ENCODE measurements around the gene IL22RA1.

Gene IL22RA1

DNA sequence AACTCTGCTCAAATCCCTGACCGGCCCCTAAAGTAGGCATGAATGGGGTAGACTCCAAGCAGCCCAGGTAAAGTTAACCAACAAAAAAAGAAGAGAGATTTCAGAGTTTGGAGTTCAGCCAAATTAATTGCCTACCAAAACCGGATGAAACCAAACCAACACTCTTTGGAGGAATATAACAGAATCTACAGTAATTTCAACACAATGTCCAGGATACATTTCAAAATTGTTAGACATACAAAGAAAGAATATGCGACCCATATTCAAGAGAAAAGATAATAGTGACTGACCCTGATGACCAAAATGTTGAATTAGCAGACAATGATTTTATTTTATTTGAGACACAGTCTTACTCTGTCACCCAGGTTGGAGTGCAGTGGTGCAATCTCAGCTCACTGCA, 12.6 kb downstream of the IL22RA1 start:
- ATAC-seq, result no peak
- TF ChIP-seq, protein P1, sequence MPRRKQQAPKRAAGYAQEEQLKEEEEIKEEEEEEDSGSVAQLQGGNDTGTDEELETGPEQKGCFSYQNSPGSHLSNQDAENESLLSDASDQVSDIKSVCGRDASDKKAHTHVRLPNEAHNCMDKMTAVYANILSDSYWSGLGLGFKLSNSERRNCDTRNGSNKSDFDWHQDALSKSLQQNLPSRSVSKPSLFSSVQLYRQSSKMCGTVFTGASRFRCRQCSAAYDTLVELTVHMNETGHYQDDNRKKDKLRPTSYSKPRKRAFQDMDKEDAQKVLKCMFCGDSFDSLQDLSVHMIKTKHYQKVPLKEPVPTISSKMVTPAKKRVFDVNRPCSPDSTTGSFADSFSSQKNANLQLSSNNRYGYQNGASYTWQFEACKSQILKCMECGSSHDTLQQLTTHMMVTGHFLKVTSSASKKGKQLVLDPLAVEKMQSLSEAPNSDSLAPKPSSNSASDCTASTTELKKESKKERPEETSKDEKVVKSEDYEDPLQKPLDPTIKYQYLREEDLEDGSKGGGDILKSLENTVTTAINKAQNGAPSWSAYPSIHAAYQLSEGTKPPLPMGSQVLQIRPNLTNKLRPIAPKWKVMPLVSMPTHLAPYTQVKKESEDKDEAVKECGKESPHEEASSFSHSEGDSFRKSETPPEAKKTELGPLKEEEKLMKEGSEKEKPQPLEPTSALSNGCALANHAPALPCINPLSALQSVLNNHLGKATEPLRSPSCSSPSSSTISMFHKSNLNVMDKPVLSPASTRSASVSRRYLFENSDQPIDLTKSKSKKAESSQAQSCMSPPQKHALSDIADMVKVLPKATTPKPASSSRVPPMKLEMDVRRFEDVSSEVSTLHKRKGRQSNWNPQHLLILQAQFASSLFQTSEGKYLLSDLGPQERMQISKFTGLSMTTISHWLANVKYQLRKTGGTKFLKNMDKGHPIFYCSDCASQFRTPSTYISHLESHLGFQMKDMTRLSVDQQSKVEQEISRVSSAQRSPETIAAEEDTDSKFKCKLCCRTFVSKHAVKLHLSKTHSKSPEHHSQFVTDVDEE (CRISPR knock-in tag; IDR thresholded peaks at IDR 0.05), result no peak
- TF ChIP-seq ZNF565 (CRISPR knock-in tag; conservative IDR thresholded peaks at IDR 0.05; ENCODE audit: low read depth) (no peak), RARB (CRISPR knock-in tag; IDR thresholded peaks at IDR 0.05) (no peak), ZNF8 (CRISPR knock-in tag; IDR thresholded peaks at IDR 0.05) (no peak), ZFP30 (CRISPR knock-in tag; IDR thresholded peaks at IDR 0.05) (no peak), SNAI2 (CRISPR knock-in tag; IDR thresholded peaks at IDR 0.05) (no peak), ZC3H10 (CRISPR knock-in tag; IDR thresholded peaks at IDR 0.05) (no peak), ARNTL (CRISPR knock-in tag; IDR thresholded peaks at IDR 0.05; ENCODE audit: borderline replicate concordance, low read depth) (no peak), BACH2 (CRISPR knock-in tag; IDR thresholded peaks at IDR 0.05; ENCODE audit: borderline replicate concordance) (no peak), PPARA (CRISPR knock-in tag; IDR thresholded peaks at IDR 0.05; ENCODE audit: borderline replicate concordance) (no peak), CSDC2 (CRISPR knock-in tag; IDR thresholded peaks at IDR 0.05) (no peak), OSR1 (CRISPR knock-in tag; IDR thresholded peaks at IDR 0.05) (no peak), ZNF70 (CRISPR knock-in tag; IDR thresholded peaks at IDR 0.05) (no peak)
- TF ChIP-seq, protein P2, sequence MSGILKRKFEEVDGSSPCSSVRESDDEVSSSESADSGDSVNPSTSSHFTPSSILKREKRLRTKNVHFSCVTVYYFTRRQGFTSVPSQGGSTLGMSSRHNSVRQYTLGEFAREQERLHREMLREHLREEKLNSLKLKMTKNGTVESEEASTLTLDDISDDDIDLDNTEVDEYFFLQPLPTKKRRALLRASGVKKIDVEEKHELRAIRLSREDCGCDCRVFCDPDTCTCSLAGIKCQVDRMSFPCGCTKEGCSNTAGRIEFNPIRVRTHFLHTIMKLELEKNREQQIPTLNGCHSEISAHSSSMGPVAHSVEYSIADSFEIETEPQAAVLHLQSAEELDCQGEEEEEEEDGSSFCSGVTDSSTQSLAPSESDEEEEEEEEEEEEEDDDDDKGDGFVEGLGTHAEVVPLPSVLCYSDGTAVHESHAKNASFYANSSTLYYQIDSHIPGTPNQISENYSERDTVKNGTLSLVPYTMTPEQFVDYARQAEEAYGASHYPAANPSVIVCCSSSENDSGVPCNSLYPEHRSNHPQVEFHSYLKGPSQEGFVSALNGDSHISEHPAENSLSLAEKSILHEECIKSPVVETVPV (CRISPR knock-in tag; IDR thresholded peaks at IDR 0.05), result no peak

DNA sequence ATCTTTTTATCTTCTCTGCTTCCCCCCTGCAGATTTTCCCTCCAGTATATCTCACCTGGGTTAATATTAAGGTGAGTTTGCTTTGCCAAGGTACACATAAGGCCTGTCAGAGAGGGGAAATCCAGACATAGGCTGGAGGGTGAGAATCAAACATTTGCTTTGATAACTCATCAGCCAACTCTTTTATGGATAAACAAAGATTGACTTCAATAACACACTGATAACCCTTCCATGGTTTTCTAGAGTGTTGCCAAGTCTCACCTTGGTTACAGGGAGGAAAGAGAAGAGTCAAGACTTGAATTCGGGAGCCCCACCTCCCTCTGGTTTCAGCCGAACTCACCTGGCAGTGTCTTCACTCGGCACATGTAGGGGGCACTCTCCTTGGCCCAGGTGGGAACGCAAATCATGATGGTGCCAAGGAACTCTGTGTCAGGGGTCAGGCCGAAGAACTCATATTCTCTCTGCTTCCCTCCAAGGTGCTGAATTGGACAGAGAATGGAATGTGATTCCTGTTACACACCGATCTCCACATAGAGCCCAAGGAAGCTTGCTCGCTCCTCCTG, 15.1 kb downstream of the IL22RA1 start:
- no peak for ATAC-seq
- TF ChIP-seq ZC3H10 (CRISPR knock-in tag; IDR thresholded peaks at IDR 0.05) (no peak), ZNF565 (CRISPR knock-in tag; conservative IDR thresholded peaks at IDR 0.05; ENCODE audit: low read depth) (no peak), ARNTL (CRISPR knock-in tag; IDR thresholded peaks at IDR 0.05; ENCODE audit: borderline replicate concordance, low read depth) (no peak), GLIS3 (CRISPR knock-in tag; IDR thresholded peaks at IDR 0.05) (no peak), ZFP3 (CRISPR knock-in tag; IDR thresholded peaks at IDR 0.05) (no peak), ZNF70 (CRISPR knock-in tag; IDR thresholded peaks at IDR 0.05) (no peak), ZFP30 (CRISPR knock-in tag; IDR thresholded peaks at IDR 0.05) (no peak), ESRRG (CRISPR knock-in tag; IDR thresholded peaks at IDR 0.05) (no peak)
- TF ChIP-seq, protein P2 (CRISPR knock-in tag; IDR thresholded peaks at IDR 0.05), result no peak
- TF ChIP-seq, protein P3, sequence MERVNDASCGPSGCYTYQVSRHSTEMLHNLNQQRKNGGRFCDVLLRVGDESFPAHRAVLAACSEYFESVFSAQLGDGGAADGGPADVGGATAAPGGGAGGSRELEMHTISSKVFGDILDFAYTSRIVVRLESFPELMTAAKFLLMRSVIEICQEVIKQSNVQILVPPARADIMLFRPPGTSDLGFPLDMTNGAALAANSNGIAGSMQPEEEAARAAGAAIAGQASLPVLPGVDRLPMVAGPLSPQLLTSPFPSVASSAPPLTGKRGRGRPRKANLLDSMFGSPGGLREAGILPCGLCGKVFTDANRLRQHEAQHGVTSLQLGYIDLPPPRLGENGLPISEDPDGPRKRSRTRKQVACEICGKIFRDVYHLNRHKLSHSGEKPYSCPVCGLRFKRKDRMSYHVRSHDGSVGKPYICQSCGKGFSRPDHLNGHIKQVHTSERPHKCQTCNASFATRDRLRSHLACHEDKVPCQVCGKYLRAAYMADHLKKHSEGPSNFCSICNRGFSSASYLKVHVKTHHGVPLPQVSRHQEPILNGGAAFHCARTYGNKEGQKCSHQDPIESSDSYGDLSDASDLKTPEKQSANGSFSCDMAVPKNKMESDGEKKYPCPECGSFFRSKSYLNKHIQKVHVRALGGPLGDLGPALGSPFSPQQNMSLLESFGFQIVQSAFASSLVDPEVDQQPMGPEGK (CRISPR knock-in tag; IDR thresholded peaks at IDR 0.05; ENCODE audit: borderline replicate concordance), result no peak

DNA sequence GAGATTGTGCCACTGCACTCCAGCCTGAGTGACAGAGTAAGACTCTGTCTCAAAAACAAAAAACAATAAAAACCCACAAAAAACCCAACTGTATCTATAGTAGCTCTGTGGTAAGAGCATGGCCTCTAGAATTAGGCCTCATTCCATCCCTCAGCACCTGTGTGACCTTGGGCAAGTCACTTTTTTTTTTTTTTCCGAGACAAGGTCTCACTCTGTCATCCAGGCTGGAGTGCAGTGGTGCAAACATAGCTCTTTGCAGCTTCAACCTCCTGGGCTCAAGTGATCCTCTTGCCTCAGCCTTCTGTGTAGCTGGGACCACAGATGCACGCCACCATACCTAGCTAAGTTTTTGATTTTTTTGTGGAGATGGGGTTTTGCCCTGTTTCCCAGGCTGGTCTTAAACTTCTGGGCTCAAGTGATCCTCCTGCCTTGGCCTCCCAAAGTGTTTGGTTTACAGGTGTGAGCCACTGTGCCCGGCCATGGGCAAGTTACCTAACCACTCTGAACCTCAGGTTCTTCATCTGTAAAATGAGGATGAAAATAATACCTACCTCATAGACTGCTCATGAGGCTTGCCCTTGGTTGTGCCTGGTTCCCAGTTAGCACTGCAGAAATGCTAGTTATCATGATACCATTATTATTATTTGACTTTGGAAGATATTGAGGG, 15.7 kb downstream of the IL22RA1 start:
- TF ChIP-seq, protein P3 (CRISPR knock-in tag; IDR thresholded peaks at IDR 0.05; ENCODE audit: borderline replicate concordance), result no peak
- TF ChIP-seq CSDC2 (CRISPR knock-in tag; IDR thresholded peaks at IDR 0.05) (no peak), OSR1 (CRISPR knock-in tag; IDR thresholded peaks at IDR 0.05) (no peak), TCF4 (CRISPR knock-in tag; IDR thresholded peaks at IDR 0.05; ENCODE audit: borderline replicate concordance) (no peak), ARNTL (CRISPR knock-in tag; IDR thresholded peaks at IDR 0.05; ENCODE audit: borderline replicate concordance, low read depth) (no peak), ZFP3 (CRISPR knock-in tag; IDR thresholded peaks at IDR 0.05) (no peak), ZNF8 (CRISPR knock-in tag; IDR thresholded peaks at IDR 0.05) (no peak), RARB (CRISPR knock-in tag; IDR thresholded peaks at IDR 0.05) (no peak), SNAI2 (CRISPR knock-in tag; IDR thresholded peaks at IDR 0.05) (no peak), ZNF70 (CRISPR knock-in tag; IDR thresholded peaks at IDR 0.05) (no peak)
- ATAC-seq, result no peak

Measured in SK-N-SH treated with all-trans-retinoic acid at 6 μM for 48 hours (cell line).